ENCODE measurements around the gene SNTG2. TPM values are rescaled to one million over a fixed set of nuclear protein-coding genes. Genes with fewer than 3 reads are reported as not detected.

The SNTG2 gene
- total and polyA plus RNA-seq, 10 of the 15 experiments (the other 5 are each of a cell fraction or from before 2014, with no cell fraction given), result not detected

DNA sequence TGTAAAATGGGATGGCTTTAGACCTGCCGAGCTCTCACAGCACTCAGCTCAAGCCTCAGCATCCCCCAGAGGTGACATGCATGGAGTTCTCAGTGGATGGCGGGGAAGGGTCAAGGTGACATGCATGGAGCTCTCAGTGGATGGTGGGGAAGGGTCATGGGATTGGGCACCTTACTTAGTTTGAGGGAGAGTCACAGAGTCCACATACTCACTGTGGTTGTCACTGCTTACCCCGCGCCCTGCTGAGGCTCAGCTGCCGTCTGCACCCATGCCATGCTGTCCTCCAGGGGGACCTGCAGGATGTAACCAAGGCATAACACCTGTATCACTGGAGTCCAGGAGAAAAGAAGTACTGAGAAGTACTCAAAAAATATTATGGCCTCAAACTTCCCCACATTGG, 350.4 kb downstream of the SNTG2 start:
- no peak overlapping the region for H2AFZ ChIP-seq (ENCODE audit: control insufficient read depth, low read depth, low read length)
- no peak for ATAC-seq
- H3K4me3 ChIP-seq, result no peak overlapping the region
- WGBS (ENCODE audit: insufficient coverage, insufficient replicate concordance, low lambda C conversion rate, missing lambda C conversion rate), result 22% methylated on average over 5 of the region's 5 CpGs
- in situ Hi-C loops (cut with MboI) (no loop called here), intact Hi-C loops (cut with micrococcal nuclease; ENCODE audit: unreplicated experiment) (no loop called here)
- no TSS peak for BruUV-seq (replicated peaks)
- FAIRE-seq, result no peak
- no peaks in the 10 kb centered on the region for H3K9me3 ChIP-seq (replicated peaks; ENCODE audit: control insufficient read depth, insufficient read depth, low read length)
- SMC1A ChIA-PET (ENCODE audit: uncharacterized antibody, unreplicated experiment), result no interaction called here
- RAD21 ChIA-PET (ENCODE audit: unreplicated experiment), result no interaction called here
- no peak overlapping the region for H3K27ac ChIP-seq (ENCODE audit: control insufficient read depth, insufficient read depth)
- H4K20me1 ChIP-seq (ENCODE audit: control insufficient read depth, insufficient read depth), result no peaks in the 10 kb centered on the region
- POLR2A ChIA-PET, result no interaction called here
- CTCF ChIA-PET, result interaction anchor here (1.4 kb wide), 1 partner anchor 174 kb away, joined by 3 read pairs; no protein-coding TSS in a partner anchor
- TF ChIP-seq RAD51 (IDR thresholded peaks at IDR 0.05), result no peak
- no peak for TF ChIP-seq BHLHE40 (IDR thresholded peaks at IDR 0.05; ENCODE audit: borderline replicate concordance in 1 of 2, low read depth in 2 of 2, low read length in 1 of 2)
- no peak for TF ChIP-seq NR2F1 (conservative IDR thresholded peaks at IDR 0.05)
- TF ChIP-seq, protein P1, sequence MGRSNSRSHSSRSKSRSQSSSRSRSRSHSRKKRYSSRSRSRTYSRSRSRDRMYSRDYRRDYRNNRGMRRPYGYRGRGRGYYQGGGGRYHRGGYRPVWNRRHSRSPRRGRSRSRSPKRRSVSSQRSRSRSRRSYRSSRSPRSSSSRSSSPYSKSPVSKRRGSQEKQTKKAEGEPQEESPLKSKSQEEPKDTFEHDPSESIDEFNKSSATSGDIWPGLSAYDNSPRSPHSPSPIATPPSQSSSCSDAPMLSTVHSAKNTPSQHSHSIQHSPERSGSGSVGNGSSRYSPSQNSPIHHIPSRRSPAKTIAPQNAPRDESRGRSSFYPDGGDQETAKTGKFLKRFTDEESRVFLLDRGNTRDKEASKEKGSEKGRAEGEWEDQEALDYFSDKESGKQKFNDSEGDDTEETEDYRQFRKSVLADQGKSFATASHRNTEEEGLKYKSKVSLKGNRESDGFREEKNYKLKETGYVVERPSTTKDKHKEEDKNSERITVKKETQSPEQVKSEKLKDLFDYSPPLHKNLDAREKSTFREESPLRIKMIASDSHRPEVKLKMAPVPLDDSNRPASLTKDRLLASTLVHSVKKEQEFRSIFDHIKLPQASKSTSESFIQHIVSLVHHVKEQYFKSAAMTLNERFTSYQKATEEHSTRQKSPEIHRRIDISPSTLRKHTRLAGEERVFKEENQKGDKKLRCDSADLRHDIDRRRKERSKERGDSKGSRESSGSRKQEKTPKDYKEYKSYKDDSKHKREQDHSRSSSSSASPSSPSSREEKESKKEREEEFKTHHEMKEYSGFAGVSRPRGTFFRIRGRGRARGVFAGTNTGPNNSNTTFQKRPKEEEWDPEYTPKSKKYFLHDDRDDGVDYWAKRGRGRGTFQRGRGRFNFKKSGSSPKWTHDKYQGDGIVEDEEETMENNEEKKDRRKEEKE (IDR thresholded peaks at IDR 0.05), result no peak
- no peak for TF ChIP-seq SMAD1 (IDR thresholded peaks at IDR 0.05; ENCODE audit: low read depth, partially characterized antibody)
- no peak for TF ChIP-seq NFYB (IDR thresholded peaks at IDR 0.05; ENCODE audit: insufficient read depth, low read depth, low read length)
- TF ChIP-seq SREBF1 (IDR thresholded peaks at IDR 0.05; ENCODE audit: low read length), result no peak
- TF ChIP-seq, protein P2, sequence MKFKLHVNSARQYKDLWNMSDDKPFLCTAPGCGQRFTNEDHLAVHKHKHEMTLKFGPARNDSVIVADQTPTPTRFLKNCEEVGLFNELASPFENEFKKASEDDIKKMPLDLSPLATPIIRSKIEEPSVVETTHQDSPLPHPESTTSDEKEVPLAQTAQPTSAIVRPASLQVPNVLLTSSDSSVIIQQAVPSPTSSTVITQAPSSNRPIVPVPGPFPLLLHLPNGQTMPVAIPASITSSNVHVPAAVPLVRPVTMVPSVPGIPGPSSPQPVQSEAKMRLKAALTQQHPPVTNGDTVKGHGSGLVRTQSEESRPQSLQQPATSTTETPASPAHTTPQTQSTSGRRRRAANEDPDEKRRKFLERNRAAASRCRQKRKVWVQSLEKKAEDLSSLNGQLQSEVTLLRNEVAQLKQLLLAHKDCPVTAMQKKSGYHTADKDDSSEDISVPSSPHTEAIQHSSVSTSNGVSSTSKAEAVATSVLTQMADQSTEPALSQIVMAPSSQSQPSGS (IDR thresholded peaks at IDR 0.05; ENCODE audit: low read length), result no peak
- H3K9ac ChIP-seq (ENCODE audit: control insufficient read depth, insufficient read depth, low read length), result no peak overlapping the region
- no peaks in the 10 kb centered on the region for H3K36me3 ChIP-seq (ENCODE audit: control insufficient read depth in 2 of 2, insufficient read depth in 2 of 2, low read length in 1 of 2)
- no peaks in the 10 kb centered on the region for H3K4me1 ChIP-seq (ENCODE audit: control insufficient read depth, insufficient read depth, low read length)
- H3K79me2 ChIP-seq (ENCODE audit: control insufficient read depth, insufficient read depth, low read length), result no peaks in the 10 kb centered on the region
- no peak for DNase-seq (ENCODE audit: low read depth, low spot score)
- H3K4me2 ChIP-seq (ENCODE audit: control insufficient read depth, insufficient read depth), result no peak overlapping the region
- no peaks in the 10 kb centered on the region for H3K27me3 ChIP-seq (replicated peaks in 1 of 2; ENCODE audit: control insufficient read depth in 2 of 2, insufficient read depth in 2 of 2, low read length in 1 of 2)
